KMS-11 (cell line): Measurements from ENCODE around the gene DTNBP1.

Experiments used
- H2AFZ ChIP-seq: fragments of 200-600 bp; sonication (generic); 2 replicates; pipeline ENCODE4 v1.6.1; 2016; ENCODE audit warnings: antibody characterized with exemption, mixed run types, low read depth
- H3K27ac ChIP-seq: fragments of 200-600 bp; sonication (generic); 2 replicates; pipeline ENCODE4 v1.6.1; 2016; ENCODE audit warnings: mild to moderate bottlenecking, mixed run types
- H3K27me3 ChIP-seq: fragments of 200-600 bp; sonication (generic); 2 replicates; pipeline ENCODE4 v1.6.1; 2017; ENCODE audit warnings: mild to moderate bottlenecking, low read depth, mixed run types, moderate library complexity; ENCODE audit not compliant: insufficient read depth
- H3K36me3 ChIP-seq: fragments of 200-600 bp; sonication (generic); 2 replicates; pipeline ENCODE4 v1.6.1; 2017; ENCODE audit warnings: mild to moderate bottlenecking, mixed run types; ENCODE audit not compliant: insufficient read depth
- H3K4me1 ChIP-seq: fragments of 200-600 bp; sonication (generic); 2 replicates; pipeline ENCODE4 v1.6.1; 2016; ENCODE audit warnings: mild to moderate bottlenecking, low read depth, mixed run types; ENCODE audit not compliant: poor library complexity, severe bottlenecking
- H3K4me2 ChIP-seq: fragments of 200-600 bp; sonication (generic); 2 replicates; pipeline ENCODE4 v1.7.0; 2016; ENCODE audit warnings: mild to moderate bottlenecking, mixed run types
- H3K4me3 ChIP-seq: fragments of 200-600 bp; sonication (generic); IDR thresholded peaks from 2 replicates; pipeline ENCODE4 v1.6.1; 2017; ENCODE audit warnings: low read depth, low read length, mixed read lengths; ENCODE audit not compliant: insufficient read depth
- H3K79me2 ChIP-seq: fragments of 200-600 bp; sonication (generic); 2 replicates; pipeline ENCODE4 v1.6.1; 2016; ENCODE audit warnings: low read depth, mixed run types; ENCODE audit not compliant: insufficient read depth
- H3K9ac ChIP-seq: fragments of 200-600 bp; sonication (generic); 2 replicates; pipeline ENCODE4 v1.6.1; 2016; ENCODE audit warnings: mild to moderate bottlenecking, mixed run types
- H4K20me1 ChIP-seq: fragments of 200-600 bp; sonication (generic); 2 replicates; pipeline ENCODE4 v1.6.1; 2016; ENCODE audit warnings: mild to moderate bottlenecking, mixed run types; ENCODE audit not compliant: insufficient read depth
- TF ChIP-seq, protein P1 (sequence below): fragments of 200-600 bp; sonication (generic); conservative IDR thresholded peaks from 2 replicates; pipeline ENCODE4 v1.6.1; 2017; ENCODE audit warnings: low read depth, mild to moderate bottlenecking, antibody characterized with exemption, low read length, moderate library complexity, mixed read lengths

DTNBP1 gene

DNA sequence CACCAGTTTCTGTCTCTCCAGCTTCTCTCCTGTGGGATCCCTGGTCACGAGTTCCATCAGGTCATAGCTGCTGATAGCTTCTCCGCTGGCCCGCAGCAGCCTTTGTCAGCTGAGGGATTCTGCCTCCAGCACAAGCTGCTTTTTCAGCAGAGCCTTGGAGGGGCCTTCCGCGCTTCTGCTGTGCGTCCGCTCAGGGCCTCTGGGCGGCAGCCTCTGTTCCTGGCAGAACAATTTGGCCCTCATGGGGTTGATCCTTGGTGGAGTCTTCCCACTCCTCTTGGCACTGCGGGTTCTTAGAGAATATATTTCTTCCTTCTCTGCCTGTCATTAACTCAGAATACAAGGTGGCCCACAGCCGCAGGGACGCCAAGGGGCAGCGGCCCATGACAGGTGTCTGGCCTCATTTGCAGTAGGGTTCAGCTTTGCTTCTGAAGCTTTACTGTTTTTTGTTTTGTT is 158.8 kb downstream of the DTNBP1 start:
- Histone ChIP-seq H3K4me3 (no peak overlapping the region), H3K27me3 (no peaks in the 10 kb centered on the region), H3K9ac (no peak overlapping the region), H3K27ac (no peak overlapping the region), H3K4me1 (no peaks in the 10 kb centered on the region), H3K79me2 (no peaks in the 10 kb centered on the region), H4K20me1 (no peaks in the 10 kb centered on the region), H3K36me3 (no peaks in the 10 kb centered on the region), H3K4me2 (no peak overlapping the region), H2AFZ (no peak overlapping the region)
- TF ChIP-seq, protein P1, sequence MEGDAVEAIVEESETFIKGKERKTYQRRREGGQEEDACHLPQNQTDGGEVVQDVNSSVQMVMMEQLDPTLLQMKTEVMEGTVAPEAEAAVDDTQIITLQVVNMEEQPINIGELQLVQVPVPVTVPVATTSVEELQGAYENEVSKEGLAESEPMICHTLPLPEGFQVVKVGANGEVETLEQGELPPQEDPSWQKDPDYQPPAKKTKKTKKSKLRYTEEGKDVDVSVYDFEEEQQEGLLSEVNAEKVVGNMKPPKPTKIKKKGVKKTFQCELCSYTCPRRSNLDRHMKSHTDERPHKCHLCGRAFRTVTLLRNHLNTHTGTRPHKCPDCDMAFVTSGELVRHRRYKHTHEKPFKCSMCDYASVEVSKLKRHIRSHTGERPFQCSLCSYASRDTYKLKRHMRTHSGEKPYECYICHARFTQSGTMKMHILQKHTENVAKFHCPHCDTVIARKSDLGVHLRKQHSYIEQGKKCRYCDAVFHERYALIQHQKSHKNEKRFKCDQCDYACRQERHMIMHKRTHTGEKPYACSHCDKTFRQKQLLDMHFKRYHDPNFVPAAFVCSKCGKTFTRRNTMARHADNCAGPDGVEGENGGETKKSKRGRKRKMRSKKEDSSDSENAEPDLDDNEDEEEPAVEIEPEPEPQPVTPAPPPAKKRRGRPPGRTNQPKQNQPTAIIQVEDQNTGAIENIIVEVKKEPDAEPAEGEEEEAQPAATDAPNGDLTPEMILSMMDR, result no peak

DNA sequence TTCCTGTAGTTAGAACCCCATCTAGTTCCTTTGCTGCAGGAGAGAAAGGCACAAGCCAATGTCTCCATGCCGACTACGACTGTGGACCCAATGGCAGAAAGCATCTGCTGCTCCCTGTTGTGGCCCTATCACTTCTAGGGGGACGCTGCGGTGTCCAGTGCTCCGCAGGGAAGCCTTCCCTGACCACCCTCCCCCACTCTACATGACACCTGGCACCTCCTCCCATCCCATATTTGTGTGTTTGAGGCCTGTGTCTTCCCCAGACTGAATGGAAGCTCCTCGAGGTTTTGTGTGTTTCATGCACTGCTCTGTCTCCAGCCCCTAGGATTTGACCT is 159.5 kb downstream of the DTNBP1 start:
- H3K4me2 ChIP-seq, result no peak overlapping the region
- no peak overlapping the region for H3K4me3 ChIP-seq
- H3K36me3 ChIP-seq, result no peaks in the 10 kb centered on the region
- H3K27ac ChIP-seq, result no peak overlapping the region
- no peaks in the 10 kb centered on the region for H3K4me1 ChIP-seq
- no peaks in the 10 kb centered on the region for H4K20me1 ChIP-seq
- no peaks in the 10 kb centered on the region for H3K27me3 ChIP-seq
- no peak overlapping the region for H2AFZ ChIP-seq
- H3K9ac ChIP-seq, result no peak overlapping the region
- TF ChIP-seq, protein P1, result no peak
- H3K79me2 ChIP-seq, result no peaks in the 10 kb centered on the region

DNA sequence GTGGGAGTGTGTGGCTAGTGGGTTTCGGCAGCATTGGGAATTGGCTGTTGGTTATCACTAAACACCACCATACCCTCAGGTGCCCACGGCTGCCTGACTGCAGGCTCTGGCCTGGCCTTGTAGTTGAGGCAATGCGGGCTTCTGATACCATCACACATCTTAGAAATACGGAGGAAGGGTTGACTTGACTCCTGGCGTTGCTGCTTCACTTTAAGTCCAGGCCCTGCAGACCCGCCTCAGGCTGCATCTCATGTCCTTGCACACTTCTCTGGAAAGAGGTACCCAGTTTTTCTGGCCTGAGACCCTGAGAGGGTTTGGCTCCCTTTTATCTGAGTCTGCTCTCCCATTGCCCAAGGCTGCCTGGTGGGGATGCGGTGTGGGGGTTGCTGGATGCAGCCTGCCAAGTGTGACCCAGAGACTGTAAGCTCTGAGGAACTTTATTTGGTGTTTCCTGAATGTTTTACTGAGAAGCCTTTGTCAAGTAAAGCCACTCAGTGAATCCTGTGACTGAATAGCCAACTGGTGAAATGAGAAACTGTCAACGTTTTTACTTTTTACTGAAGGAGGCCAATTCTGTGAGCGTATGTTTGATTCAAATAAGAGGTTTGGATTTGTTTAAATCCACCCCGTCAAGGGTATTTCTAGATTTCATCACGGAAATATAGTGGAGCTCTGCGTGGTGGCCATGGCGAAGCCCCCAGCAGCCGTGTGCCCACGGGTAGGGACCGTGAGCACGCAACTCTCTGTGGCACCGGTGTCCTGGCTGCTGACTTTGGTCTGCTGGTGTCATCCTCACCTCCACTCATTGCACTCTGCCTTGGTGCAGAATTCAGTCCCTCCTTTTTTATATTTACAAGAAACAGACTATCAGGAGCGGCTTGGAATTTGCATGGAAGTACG is 160.1 kb downstream of the DTNBP1 start:
- H3K4me3 ChIP-seq, result no peak overlapping the region
- H3K36me3 ChIP-seq, result no peaks in the 10 kb centered on the region
- H2AFZ ChIP-seq, result no peak overlapping the region
- no peak overlapping the region for H3K4me2 ChIP-seq
- no peak overlapping the region for H3K9ac ChIP-seq
- no peaks in the 10 kb centered on the region for H4K20me1 ChIP-seq
- TF ChIP-seq, protein P1, result no peak
- H3K79me2 ChIP-seq, result no peaks in the 10 kb centered on the region
- H3K27me3 ChIP-seq, result no peaks in the 10 kb centered on the region
- no peak overlapping the region for H3K27ac ChIP-seq
- H3K4me1 ChIP-seq, result no peaks in the 10 kb centered on the region

DNA sequence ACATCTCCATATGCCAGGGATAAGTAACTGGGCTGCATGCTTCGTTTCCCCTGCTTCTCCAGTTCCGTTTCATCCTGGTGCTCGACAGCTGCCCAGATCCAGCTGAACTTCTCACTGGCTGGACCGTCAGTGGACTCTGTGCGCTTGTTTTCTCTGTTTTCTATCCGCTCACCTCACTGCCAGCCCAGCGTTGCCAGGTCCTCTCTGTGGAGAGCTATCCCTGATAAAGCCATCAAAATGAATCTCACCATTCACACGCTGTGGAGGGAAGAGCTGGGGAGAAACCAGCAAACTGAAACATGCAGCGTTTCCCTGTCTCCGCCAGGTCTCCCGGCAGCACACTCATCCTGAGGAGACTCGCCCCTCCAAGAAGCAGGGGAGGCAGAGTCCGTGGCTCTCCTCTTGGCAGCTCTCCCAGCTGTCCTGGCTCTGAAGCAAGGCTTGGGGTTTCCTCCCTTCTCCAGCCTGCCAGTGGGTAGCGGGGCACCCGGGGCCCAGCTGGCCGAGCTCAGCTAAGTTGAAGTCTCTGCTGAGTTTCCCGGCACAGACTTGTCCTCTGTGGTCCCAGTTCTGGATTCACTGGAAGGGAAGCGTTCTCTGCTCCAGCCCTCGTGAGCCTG is 160.9 kb downstream of the DTNBP1 start:
- Histone ChIP-seq H4K20me1 (no peaks in the 10 kb centered on the region), H3K79me2 (no peaks in the 10 kb centered on the region), H3K36me3 (no peaks in the 10 kb centered on the region), H3K9ac (no peak overlapping the region), H3K4me1 (no peaks in the 10 kb centered on the region), H2AFZ (no peak overlapping the region), H3K4me3 (no peak overlapping the region), H3K27ac (no peak overlapping the region), H3K27me3 (no peaks in the 10 kb centered on the region), H3K4me2 (no peak overlapping the region)
- TF ChIP-seq, protein P1, result no peak
